Thoracic aorta (tissue), 2 donors: Measurements from ENCODE around the gene KCNIP2. TPM values are rescaled to one million over a fixed set of nuclear protein-coding genes. Genes with fewer than 3 reads are reported as not detected.

Experiments used
- ATAC-seq: fragments of 150-250 bp; one replicate; pipeline ENCODE4 v1.8.0; 2017; ENCODE audit warnings: low read depth; ENCODE audit not compliant: insufficient number of reproducible peaks, low FRiP score
- DNase-seq: peaks from one replicate; pipeline ENCODE4 v3.0.0-alpha.2; 2020; ENCODE audit warnings: low spot score
- H3K27ac ChIP-seq, 2 donors: fragments of 200-600 bp; sonication (generic); 1 replicate in 1 of 2; 2 replicates in 1 of 2; pipeline ENCODE4 v1.5.1; 2016; ENCODE audit warnings: mild to moderate bottlenecking in 2 of 2, moderate library complexity in 2 of 2
- H3K27me3 ChIP-seq: fragments of 200-600 bp; sonication (generic); replicated peaks from 2 replicates; pipeline ENCODE4 v1.6.0; 2016; ENCODE audit warnings: mild to moderate bottlenecking; ENCODE audit not compliant: insufficient read depth
- H3K36me3 ChIP-seq: fragments of 200-600 bp; sonication (generic); one replicate; pipeline ENCODE4 v1.5.1; 2016
- H3K4me1 ChIP-seq, 2 donors: fragments of 200-600 bp; sonication (generic); 1 replicate in 1 of 2; 2 replicates in 1 of 2; pipeline versions ENCODE4 v1.5.1 to v1.6.0; 2016; ENCODE audit warnings: low read depth in 2 of 2, mild to moderate bottlenecking in 1 of 2; ENCODE audit not compliant: control insufficient read depth in 1 of 2
- H3K4me3 ChIP-seq: fragments of 200-600 bp; sonication (generic); 2 replicates; pipeline ENCODE4 v1.5.1; 2016; ENCODE audit warnings: mild to moderate bottlenecking
- H3K9me3 ChIP-seq: fragments of 200-600 bp; sonication (generic); 2 replicates; pipeline ENCODE4 v1.5.1; 2016
- total RNA-seq, 2 donors: library from RNA; depleted of rRNA; stranded (reverse); fragments of >200 nt; gene quantifications; one replicate each; pipeline versions ENCODE4 v1.1.0 to v1.2.3, GENCODE V29; 2016
- TF ChIP-seq, protein P1 (sequence below): fragments of 200-600 bp; sonication (generic); IDR thresholded peaks from one replicate; pipeline ENCODE4 v1.5.1; 2019; ENCODE audit warnings: antibody characterized with exemption

The KCNIP2 gene
- total RNA-seq, 2 donors from 2014 or later = 1.1 to 1.2 TPM

DNA sequence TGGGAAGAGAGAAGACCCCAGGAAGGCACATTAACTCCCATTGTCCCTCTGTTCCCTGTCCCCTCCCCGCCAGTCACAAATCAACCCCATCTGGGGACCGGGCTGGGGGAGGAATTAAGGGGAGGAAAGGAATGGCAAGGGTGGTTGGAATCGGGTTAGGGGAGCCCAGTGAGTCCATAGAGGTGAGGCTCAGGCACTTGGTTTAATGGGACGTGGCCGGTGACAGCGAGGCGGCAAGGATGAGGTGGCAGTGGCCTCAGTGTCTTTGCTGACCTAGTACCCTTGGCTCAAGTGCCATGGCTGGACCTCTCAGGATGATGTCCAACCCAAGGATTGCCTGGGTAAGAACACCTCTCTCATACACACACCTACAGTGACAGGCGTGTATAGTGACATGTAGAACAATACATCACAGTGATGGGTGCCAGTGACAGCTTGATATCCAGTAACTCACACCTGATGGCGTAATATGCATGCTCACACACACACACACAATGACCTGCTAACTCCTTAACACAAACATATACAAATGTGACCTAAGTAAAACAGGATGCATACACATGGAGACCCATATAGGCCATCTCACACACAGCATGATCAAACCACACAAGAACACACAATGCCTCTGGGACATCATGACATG, 12.3 kb downstream of the KCNIP2 start:
- DNase-seq (no peak), ATAC-seq (no peak)
- peak overlapping the region; percentile 73 for H3K4me3 ChIP-seq
- no peaks in the 10 kb centered on the region for H3K27me3 ChIP-seq
- H3K4me1 ChIP-seq = peaks cover 6 to 18% of the 10 kb centered on the region in 2 donors
- no peaks in the 10 kb centered on the region for H3K9me3 ChIP-seq
- TF ChIP-seq, protein P1, sequence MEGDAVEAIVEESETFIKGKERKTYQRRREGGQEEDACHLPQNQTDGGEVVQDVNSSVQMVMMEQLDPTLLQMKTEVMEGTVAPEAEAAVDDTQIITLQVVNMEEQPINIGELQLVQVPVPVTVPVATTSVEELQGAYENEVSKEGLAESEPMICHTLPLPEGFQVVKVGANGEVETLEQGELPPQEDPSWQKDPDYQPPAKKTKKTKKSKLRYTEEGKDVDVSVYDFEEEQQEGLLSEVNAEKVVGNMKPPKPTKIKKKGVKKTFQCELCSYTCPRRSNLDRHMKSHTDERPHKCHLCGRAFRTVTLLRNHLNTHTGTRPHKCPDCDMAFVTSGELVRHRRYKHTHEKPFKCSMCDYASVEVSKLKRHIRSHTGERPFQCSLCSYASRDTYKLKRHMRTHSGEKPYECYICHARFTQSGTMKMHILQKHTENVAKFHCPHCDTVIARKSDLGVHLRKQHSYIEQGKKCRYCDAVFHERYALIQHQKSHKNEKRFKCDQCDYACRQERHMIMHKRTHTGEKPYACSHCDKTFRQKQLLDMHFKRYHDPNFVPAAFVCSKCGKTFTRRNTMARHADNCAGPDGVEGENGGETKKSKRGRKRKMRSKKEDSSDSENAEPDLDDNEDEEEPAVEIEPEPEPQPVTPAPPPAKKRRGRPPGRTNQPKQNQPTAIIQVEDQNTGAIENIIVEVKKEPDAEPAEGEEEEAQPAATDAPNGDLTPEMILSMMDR = no peak
- no peak overlapping the region for H3K27ac ChIP-seq
- no peaks in the 10 kb centered on the region for H3K36me3 ChIP-seq

DNA sequence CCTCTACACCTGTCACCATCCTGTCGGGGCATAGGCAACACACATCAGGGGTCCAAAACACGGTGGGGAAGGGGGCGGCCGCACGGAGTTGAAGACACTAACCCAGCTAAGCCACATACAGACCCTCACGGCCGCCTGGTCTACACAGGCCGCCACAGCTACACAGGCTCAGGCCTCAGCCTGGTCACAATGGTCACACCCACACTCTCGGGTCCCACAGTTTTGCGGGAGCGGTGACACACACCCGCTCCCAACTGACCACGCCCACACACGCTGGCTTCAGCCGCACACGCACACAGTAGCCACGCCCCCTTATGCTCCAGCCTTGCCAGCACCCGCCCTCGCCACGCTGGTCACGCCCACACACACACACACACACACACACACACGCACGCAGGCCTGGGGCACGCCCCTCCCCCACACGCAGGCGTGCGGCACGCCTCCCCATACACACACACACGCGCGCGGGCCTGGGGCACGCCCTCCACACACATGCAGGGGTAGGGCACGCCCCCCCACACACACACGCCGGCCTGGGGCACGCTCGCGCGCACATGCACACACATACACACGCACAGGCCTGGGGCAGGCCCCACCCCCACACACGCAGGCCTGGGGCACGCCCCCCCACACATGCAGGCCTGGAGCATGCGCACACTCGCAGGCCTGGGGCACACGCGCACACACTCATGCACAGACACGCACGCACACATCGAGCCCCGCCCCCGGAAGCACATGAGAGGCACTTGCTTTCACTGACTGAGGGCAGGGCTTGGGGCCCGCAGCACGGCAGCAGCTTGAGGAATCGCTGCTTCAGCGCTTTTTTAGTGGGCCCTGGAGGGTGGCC, 13.1 kb downstream of the KCNIP2 start:
- peaks cover 6 to 18% of the 10 kb centered on the region in 2 donors for H3K4me1 ChIP-seq
- H3K27ac ChIP-seq = no peak overlapping the region
- TF ChIP-seq, protein P1 = no peak
- no peaks in the 10 kb centered on the region for H3K27me3 ChIP-seq
- no peaks in the 10 kb centered on the region for H3K9me3 ChIP-seq
- DNase-seq (peak; percentile 73), ATAC-seq (peak; percentile 27)
- no peaks in the 10 kb centered on the region for H3K36me3 ChIP-seq
- H3K4me3 ChIP-seq = peak overlapping the region; percentile 73

DNA sequence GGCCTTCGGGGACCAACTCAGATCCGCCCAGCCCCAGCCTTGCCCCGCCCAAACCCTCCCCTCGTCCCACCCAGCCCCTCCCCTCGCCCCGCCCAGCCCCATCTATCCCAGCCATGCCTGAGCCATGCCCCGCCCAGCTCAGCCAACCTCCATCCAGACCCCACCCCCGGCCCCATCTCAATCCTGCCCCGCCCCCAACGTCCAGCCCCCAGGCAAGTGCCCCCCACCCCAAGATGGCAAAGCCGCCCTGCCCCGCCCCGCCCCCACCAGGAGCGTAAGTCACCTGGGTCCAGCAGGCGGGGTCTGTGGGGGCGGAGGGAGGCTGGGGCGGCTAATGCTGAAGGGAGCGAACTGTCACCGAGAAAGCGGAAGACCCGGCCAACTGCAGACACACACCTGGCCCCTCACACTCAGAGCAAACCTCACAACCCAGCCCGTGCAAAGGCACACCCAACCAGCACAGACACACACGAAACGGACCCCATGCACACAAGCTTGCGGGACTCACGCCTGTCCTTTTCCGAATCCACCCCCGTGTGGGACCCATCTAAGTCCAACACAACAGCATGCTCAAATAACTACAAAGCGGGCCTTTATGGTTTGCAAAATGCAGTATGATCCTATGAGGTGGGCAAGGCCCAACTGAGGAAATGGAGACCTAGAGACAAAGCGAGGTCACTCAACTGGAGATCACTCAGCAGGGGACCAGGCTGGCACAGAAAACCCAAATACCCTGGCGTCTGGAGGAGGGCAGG, 13.9 kb downstream of the KCNIP2 start:
- TF ChIP-seq, protein P1 = no peak
- DNase-seq = no peak
- Histone ChIP-seq H3K4me1 (peaks cover 6 to 18% of the 10 kb centered on the region in 2 donors), H3K9me3 (no peaks in the 10 kb centered on the region), H3K4me3 (peak overlapping the region; percentile 73), H3K27ac (no peak overlapping the region), H3K27me3 (no peaks in the 10 kb centered on the region), H3K36me3 (no peaks in the 10 kb centered on the region)
- no peak for ATAC-seq

DNA sequence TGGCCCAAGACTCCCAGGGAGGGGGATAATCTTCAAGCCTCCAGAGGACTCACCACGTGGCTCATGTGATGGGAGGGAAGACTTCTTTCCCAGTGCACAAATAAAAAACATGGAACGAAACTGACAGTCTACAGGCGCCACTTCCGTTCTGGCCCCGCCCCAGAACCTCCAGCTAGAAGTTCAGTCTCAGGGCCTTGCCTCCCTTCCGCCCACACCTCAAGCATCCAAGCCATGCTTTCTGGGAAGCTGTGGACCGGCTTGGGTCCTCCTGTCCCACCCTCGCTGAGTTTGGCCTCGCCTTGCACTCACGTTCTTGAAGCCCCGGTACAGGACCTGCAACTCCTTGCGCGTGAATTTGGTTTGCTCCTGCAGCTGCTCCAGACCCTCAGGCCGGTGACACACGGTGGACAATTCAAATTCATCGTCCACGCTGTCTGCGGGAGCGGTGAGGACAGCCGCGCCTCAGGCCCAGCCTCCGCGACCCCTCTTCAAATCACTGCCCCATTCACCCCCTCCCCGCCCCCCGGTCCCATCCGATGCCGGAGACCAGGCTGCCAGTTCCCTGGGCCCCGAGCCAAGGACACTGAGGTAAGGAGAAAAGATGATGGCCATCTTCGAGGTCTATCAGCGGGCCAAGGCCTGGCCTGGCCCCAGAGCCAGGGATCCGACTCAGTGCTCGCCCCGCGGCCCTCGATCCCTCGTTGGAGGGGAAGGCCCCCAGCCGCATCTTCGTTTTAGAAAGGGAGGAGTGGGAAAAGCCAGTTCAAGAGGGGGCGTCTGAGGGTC, 14.6 kb downstream of the KCNIP2 start:
- no peaks in the 10 kb centered on the region for H3K27me3 ChIP-seq
- DNase-seq (no peak), ATAC-seq (no peak)
- H3K4me3 ChIP-seq = peak overlapping the region; percentile 41
- no peaks in the 10 kb centered on the region for H3K36me3 ChIP-seq
- H3K27ac ChIP-seq = no peak overlapping the region
- H3K4me1 ChIP-seq = peaks cover 6 to 18% of the 10 kb centered on the region in 2 donors
- TF ChIP-seq, protein P1 = no peak
- H3K9me3 ChIP-seq = no peaks in the 10 kb centered on the region
